Panc1 (cell line): Measurements from ENCODE around the gene SFRP5. TPM values are rescaled to one million over a fixed set of nuclear protein-coding genes. Genes with fewer than 3 reads are reported as not detected.
A peak's percentile ranks its signal among the peaks of the same experiment; 100 is the strongest.

ENCODE experiments used
- ATAC-seq: fragments of 200-7000 bp; cut with Tn5 transposase; 2 replicates; pipeline ENCODE4 v1.9.1; 2020; ENCODE audit warnings: mild to moderate bottlenecking, moderate library complexity
- BruUV-seq: library from RNA; stranded (reverse); fragments of 400-500 nt; replicated peaks from 2 replicates; lab custom pipeline; 2021; lab: Mats Ljungman, UMichigan
- CTCF ChIA-PET: fragments of 300-600 bp; sonication (Branson Sonifier 250); formaldehyde crosslinking; loops from one replicate; lab custom pipeline; 2022; ENCODE audit warnings: antibody characterized with exemption; lab: Charles Lee
- POLR2A ChIA-PET: fragments of 300-600 bp; sonication (Branson Sonifier 250); formaldehyde crosslinking; loops from one replicate; lab custom pipeline; 2022; ENCODE audit warnings: antibody characterized with exemption; lab: Charles Lee
- DNase-seq: peaks from one replicate; pipeline ENCODE4 v3.0.0-alpha.2; 2010; ENCODE audit warnings: low read depth, low spot score
- H3K27ac ChIP-seq: 2 replicates; pipeline ENCODE4 v1.5.1; 2011; ENCODE audit warnings: mild to moderate bottlenecking, low read length, inconsistent platforms
- H3K27me3 ChIP-seq: fragments of 200-500 bp; sonication (Bioruptor generic); 2 replicates; pipeline ENCODE4 v1.6.0; 2014; ENCODE audit warnings: low read length, inconsistent platforms; ENCODE audit not compliant: control insufficient read depth, insufficient read depth
- H3K36me3 ChIP-seq: fragments of 200-500 bp; sonication (Bioruptor generic); 2 replicates; pipeline ENCODE4 v1.5.1; 2014; ENCODE audit warnings: inconsistent platforms, mild to moderate bottlenecking, low read length, moderate library complexity; ENCODE audit not compliant: control insufficient read depth, insufficient read depth
- H3K4me1 ChIP-seq: 2 replicates; pipeline ENCODE4 v1.5.1; 2011; ENCODE audit warnings: inconsistent platforms, mild to moderate bottlenecking, low read length, moderate library complexity; ENCODE audit not compliant: control insufficient read depth, insufficient read depth
- H3K4me3 ChIP-seq, 2 experiments: 2 replicates each; pipeline ENCODE4 v1.5.1; 2011 to 2012; ENCODE audit warnings: low read depth in 2 of 2, low read length in 2 of 2, mild to moderate bottlenecking in 2 of 2, inconsistent platforms in 1 of 2, moderate library complexity in 1 of 2
- H3K9me3 ChIP-seq: fragments of 200-500 bp; sonication (Bioruptor generic); 2 replicates; pipeline ENCODE4 v1.5.1; 2014; ENCODE audit warnings: low read depth, mild to moderate bottlenecking, inconsistent platforms, low read length, moderate library complexity; ENCODE audit not compliant: control insufficient read depth, insufficient read depth
- POLR2AphosphoS5 ChIP-seq: IDR thresholded peaks from 2 replicates; pipeline ENCODE4 v1.6.1; 2012; ENCODE audit warnings: mild to moderate bottlenecking, low read depth, low read length, moderate library complexity
- SIN3A ChIP-seq: IDR thresholded peaks from 2 replicates; pipeline ENCODE4 v1.6.1; 2012; ENCODE audit warnings: low read depth, mild to moderate bottlenecking, low read length, moderate library complexity, borderline replicate concordance; ENCODE audit not compliant: insufficient read depth
- TCF7L2 ChIP-seq: IDR thresholded peaks from 2 replicates; pipeline ENCODE4 v1.6.1; 2011; ENCODE audit warnings: mild to moderate bottlenecking, low read depth, low read length, inconsistent platforms
- in situ Hi-C: cut with HindIII; loops from 2 replicates; pipeline ENCODE4 v1.10.0; 2016; ENCODE audit warnings: low sequenced_read_pairs, low pct_unique_long_range_greater_than_20kb
- intact Hi-C: fragments of 100-400 bp; cut with micrococcal nuclease; formaldehyde crosslinking; loops from one replicate; pipeline ENCODE4 v1.10.0; 2022; ENCODE audit not compliant: unreplicated experiment
- total RNA-seq: library from RNA; stranded (reverse); gene quantifications from one replicate; pipeline ENCODE4 v1.2.1, GENCODE V29; 2021; ENCODE audit not compliant: unreplicated experiment
- TF ChIP-seq, protein P1 (sequence below): fragments of 450-650 bp; IDR thresholded peaks from 2 replicates; pipeline ENCODE4 v1.5.1; 2017; ENCODE audit warnings: mild to moderate bottlenecking
- TF ChIP-seq, protein P2 (sequence below), 2 experiments: IDR thresholded peaks; 2 replicates each; pipeline ENCODE4 v1.6.1; 2011 to 2012; ENCODE audit warnings: low read depth in 2 of 2, control low read depth in 1 of 2, low read length in 1 of 2, mild to moderate bottlenecking in 1 of 2, moderate library complexity in 1 of 2; ENCODE audit not compliant: insufficient read depth in 1 of 2

The SFRP5 gene
- total RNA-seq, 1 experiment from 2014 or later: 0.64 TPM

DNA sequence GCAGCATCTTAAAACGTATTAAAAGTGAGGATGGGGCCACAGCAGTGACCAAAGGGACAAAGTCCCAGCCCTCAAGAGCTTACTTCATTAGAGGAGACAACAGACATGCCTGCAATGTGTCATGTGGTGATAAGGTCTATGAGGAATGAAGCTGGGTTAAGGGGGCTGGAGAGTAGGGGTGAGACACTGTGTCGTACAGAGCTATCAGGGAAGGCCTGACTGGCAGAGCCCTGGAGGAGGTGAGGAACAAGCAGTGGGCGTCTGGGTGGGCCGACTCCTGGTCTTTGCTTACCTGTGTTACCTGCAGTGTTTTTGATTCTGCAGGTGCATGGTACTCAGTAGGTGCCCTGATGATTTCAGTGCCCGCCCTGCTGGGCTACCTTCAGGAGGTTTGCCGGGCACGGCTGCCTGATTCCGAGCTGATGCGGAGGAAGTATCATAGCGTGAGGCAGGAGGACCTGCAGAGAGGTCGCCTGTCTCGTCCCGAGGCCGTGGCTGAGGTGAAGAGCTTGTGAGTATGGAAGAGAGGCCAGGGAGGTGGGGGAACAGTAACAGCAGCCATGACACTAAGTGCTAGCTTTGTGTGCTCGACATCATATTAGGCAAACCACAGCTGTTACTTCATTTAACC lies 27.3 kb downstream of the SFRP5 start:
- in situ Hi-C loops: no loop called here
- intact Hi-C loops: no loop called here
- POLR2A ChIA-PET: interaction anchor here (0.6 kb wide), 1 partner anchor 61 kb away, joined by 3 read pairs; no protein-coding TSS in a partner anchor
- Histone ChIP-seq H3K4me1 (no peaks in the 10 kb centered on the region; the same call in 1 of the 2 replicates), H3K4me3 (no peak overlapping the region), H3K27me3 (no peaks in the 10 kb centered on the region), H3K27ac (no peak overlapping the region), H3K36me3 (peaks cover 30% of the 10 kb centered on the region), H3K9me3 (no peaks in the 10 kb centered on the region)
- CTCF ChIA-PET: no interaction called here
- no TSS peak for BruUV-seq
- DNase-seq: no peak
- TF ChIP-seq, protein P1, sequence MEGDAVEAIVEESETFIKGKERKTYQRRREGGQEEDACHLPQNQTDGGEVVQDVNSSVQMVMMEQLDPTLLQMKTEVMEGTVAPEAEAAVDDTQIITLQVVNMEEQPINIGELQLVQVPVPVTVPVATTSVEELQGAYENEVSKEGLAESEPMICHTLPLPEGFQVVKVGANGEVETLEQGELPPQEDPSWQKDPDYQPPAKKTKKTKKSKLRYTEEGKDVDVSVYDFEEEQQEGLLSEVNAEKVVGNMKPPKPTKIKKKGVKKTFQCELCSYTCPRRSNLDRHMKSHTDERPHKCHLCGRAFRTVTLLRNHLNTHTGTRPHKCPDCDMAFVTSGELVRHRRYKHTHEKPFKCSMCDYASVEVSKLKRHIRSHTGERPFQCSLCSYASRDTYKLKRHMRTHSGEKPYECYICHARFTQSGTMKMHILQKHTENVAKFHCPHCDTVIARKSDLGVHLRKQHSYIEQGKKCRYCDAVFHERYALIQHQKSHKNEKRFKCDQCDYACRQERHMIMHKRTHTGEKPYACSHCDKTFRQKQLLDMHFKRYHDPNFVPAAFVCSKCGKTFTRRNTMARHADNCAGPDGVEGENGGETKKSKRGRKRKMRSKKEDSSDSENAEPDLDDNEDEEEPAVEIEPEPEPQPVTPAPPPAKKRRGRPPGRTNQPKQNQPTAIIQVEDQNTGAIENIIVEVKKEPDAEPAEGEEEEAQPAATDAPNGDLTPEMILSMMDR: no peak
- TF ChIP-seq POLR2AphosphoS5 (no peak), SIN3A (no peak), TCF7L2 (no peak)
- TF ChIP-seq, protein P2, sequence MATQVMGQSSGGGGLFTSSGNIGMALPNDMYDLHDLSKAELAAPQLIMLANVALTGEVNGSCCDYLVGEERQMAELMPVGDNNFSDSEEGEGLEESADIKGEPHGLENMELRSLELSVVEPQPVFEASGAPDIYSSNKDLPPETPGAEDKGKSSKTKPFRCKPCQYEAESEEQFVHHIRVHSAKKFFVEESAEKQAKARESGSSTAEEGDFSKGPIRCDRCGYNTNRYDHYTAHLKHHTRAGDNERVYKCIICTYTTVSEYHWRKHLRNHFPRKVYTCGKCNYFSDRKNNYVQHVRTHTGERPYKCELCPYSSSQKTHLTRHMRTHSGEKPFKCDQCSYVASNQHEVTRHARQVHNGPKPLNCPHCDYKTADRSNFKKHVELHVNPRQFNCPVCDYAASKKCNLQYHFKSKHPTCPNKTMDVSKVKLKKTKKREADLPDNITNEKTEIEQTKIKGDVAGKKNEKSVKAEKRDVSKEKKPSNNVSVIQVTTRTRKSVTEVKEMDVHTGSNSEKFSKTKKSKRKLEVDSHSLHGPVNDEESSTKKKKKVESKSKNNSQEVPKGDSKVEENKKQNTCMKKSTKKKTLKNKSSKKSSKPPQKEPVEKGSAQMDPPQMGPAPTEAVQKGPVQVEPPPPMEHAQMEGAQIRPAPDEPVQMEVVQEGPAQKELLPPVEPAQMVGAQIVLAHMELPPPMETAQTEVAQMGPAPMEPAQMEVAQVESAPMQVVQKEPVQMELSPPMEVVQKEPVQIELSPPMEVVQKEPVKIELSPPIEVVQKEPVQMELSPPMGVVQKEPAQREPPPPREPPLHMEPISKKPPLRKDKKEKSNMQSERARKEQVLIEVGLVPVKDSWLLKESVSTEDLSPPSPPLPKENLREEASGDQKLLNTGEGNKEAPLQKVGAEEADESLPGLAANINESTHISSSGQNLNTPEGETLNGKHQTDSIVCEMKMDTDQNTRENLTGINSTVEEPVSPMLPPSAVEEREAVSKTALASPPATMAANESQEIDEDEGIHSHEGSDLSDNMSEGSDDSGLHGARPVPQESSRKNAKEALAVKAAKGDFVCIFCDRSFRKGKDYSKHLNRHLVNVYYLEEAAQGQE (IDR thresholded peaks at IDR 0.05; ENCODE audit: insufficient read depth in 1 of 2, low read depth in 2 of 2, low read length in 1 of 2): no peak
- no peak for ATAC-seq

DNA sequence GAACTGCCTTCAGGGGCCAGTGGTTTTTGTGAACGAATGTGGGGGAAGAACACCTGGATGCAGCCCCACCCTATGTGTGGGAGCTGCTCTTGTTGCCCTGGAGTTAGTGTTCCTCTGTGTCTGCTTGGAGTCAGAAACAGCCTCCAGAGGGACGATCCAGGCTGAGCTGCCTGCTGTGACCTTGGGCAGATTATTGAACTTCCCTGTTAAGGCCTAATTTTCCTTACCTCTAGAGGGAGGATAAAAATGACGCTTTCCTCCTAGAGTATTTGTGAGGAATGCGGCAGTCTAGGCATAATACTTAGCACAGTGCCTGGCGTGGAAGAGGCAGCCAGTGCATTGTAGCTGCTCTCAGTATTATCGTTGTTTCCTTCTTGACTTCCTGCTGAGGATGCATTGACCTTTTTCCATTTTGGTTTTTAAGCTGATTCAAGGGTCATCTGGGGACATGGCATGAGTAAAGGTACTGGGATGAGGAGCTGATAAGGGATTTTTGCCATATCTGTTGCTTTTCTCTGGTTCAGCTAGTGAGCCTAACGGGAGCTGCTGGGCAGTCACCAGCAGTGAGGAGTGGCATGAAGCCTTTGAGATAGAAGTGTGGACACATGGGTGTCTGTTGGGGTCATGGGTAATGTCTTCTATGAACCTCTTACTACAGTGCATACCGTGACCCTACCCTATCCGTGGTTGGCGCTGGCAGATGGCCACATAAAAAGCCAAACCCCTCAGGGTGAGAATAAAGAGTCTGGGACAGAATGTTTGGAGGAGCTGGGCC lies 28.4 kb downstream of the SFRP5 start:
- POLR2A ChIA-PET: no interaction called here
- DNase-seq (no peak), ATAC-seq (peak; percentile 16; the same call in 1 of the 2 replicates)
- Histone ChIP-seq H3K9me3 (no peaks in the 10 kb centered on the region), H3K27ac (no peak overlapping the region), H3K27me3 (no peaks in the 10 kb centered on the region), H3K36me3 (peaks cover 26% of the 10 kb centered on the region), H3K4me1 (no peaks in the 10 kb centered on the region; the same call in 1 of the 2 replicates), H3K4me3 (no peak overlapping the region)
- in situ Hi-C loops (no loop called here), intact Hi-C loops (no loop called here)
- no peak for TF ChIP-seq POLR2AphosphoS5
- TF ChIP-seq TCF7L2: no peak
- no peak for TF ChIP-seq SIN3A
- TF ChIP-seq, protein P2 (IDR thresholded peaks at IDR 0.05; ENCODE audit: insufficient read depth in 1 of 2, low read depth in 2 of 2, low read length in 1 of 2): no peak
- TF ChIP-seq, protein P1: no peak
- CTCF ChIA-PET: no interaction called here
- BruUV-seq: no TSS peak
